Parathyroid adenoma (tissue), 2 donors: ENCODE results near the gene CPSF2.

Experiments
- H2AFZ ChIP-seq: fragments of 300-600 bp; sonication (generic); one replicate; pipeline ENCODE4 v1.7.0; 2017; ENCODE audit warnings: antibody characterized with exemption, mild to moderate bottlenecking
- H3K27ac ChIP-seq: fragments of 300-600 bp; sonication (generic); one replicate; pipeline ENCODE4 v1.7.0; 2017
- H3K27me3 ChIP-seq: fragments of 300-600 bp; sonication (generic); one replicate; pipeline ENCODE4 v1.7.0; 2017; ENCODE audit warnings: low read length; ENCODE audit not compliant: control insufficient read depth, insufficient read depth
- H3K36me3 ChIP-seq: fragments of 300-600 bp; sonication (generic); one replicate; pipeline ENCODE4 v1.7.0; 2017; ENCODE audit warnings: low read length; ENCODE audit not compliant: control insufficient read depth, insufficient read depth
- H3K4me1 ChIP-seq: fragments of 300-600 bp; sonication (generic); one replicate; pipeline ENCODE4 v1.7.0; 2017; ENCODE audit warnings: control low read depth
- H3K4me2 ChIP-seq: fragments of 300-600 bp; sonication (generic); one replicate; pipeline ENCODE4 v1.7.0; 2017; ENCODE audit warnings: low read length
- H3K4me3 ChIP-seq: fragments of 300-600 bp; sonication (generic); one replicate; pipeline ENCODE4 v1.7.0; 2017; ENCODE audit warnings: low read depth, low read length
- H3K79me2 ChIP-seq: fragments of 300-600 bp; sonication (generic); one replicate; pipeline ENCODE4 v1.7.0; 2017; ENCODE audit warnings: control low read depth
- H3K9ac ChIP-seq: fragments of 300-600 bp; sonication (generic); one replicate; pipeline ENCODE4 v1.7.0; 2017; ENCODE audit warnings: mild to moderate bottlenecking
- H3K9me3 ChIP-seq: fragments of 300-600 bp; sonication (generic); one replicate; pipeline ENCODE4 v1.7.0; 2017; ENCODE audit warnings: low read length; ENCODE audit not compliant: control insufficient read depth
- TF ChIP-seq, protein P1 (sequence below): fragments of 300-600 bp; sonication (generic); IDR thresholded peaks from one replicate; pipeline ENCODE4 v1.7.0; 2017; ENCODE audit warnings: antibody characterized with exemption, mild to moderate bottlenecking
- donor health status: primary hyperparathyroidism.

CPSF2 gene

DNA sequence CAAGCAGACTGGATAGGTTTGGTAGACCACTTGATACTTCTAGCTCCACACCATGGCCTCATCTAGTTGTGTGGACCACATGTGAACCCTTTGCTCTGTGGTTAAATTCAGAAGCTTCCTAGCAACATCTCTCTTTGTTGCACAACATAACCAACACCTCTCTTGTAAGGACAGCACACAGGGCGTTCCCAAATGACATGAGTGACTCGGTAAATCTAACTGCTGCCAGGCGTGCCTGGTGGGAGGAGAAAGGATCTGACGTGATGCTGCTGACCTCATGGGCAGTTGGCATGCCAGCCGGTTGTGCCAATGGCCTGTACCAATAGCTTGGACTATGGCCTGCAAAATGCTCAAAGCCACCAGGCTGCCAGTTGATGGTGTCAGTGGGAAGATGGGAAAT is 93.8 kb downstream of the CPSF2 start:
- Histone ChIP-seq H3K9ac (no peak overlapping the region), H3K4me3 (no peak overlapping the region), H3K27ac (no peak overlapping the region), H3K4me1 (no peaks in the 10 kb centered on the region), H3K79me2 (no peaks in the 10 kb centered on the region), H3K9me3 (no peaks in the 10 kb centered on the region), H3K27me3 (no peaks in the 10 kb centered on the region), H3K36me3 (no peaks in the 10 kb centered on the region), H2AFZ (no peak overlapping the region), H3K4me2 (no peak overlapping the region)
- TF ChIP-seq, protein P1, sequence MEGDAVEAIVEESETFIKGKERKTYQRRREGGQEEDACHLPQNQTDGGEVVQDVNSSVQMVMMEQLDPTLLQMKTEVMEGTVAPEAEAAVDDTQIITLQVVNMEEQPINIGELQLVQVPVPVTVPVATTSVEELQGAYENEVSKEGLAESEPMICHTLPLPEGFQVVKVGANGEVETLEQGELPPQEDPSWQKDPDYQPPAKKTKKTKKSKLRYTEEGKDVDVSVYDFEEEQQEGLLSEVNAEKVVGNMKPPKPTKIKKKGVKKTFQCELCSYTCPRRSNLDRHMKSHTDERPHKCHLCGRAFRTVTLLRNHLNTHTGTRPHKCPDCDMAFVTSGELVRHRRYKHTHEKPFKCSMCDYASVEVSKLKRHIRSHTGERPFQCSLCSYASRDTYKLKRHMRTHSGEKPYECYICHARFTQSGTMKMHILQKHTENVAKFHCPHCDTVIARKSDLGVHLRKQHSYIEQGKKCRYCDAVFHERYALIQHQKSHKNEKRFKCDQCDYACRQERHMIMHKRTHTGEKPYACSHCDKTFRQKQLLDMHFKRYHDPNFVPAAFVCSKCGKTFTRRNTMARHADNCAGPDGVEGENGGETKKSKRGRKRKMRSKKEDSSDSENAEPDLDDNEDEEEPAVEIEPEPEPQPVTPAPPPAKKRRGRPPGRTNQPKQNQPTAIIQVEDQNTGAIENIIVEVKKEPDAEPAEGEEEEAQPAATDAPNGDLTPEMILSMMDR, result no peak

DNA sequence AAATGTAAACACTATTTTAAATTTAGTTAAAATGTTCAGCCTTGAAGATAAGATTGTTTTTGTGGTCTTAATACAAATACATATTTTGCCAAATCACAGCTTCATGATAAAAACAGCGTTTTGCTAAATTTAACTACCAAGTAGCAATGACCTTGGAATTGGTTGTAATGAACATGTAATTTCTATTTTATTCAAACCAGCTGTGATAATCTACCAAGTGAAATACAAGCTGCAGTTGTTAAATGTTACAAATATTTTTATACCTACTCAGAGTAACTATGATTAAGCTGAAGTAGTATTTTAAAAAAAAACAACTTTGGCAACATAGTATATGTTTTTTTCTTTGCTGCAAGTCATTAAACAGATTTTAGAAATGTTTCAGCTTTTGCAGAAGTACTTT is 96.2 kb downstream of the CPSF2 start:
- TF ChIP-seq, protein P1, result no peak
- Histone ChIP-seq H3K36me3 (no peaks in the 10 kb centered on the region), H3K9ac (no peak overlapping the region), H3K27ac (no peak overlapping the region), H3K4me2 (no peak overlapping the region), H3K79me2 (no peaks in the 10 kb centered on the region), H3K9me3 (no peaks in the 10 kb centered on the region), H2AFZ (no peak overlapping the region), H3K4me3 (no peak overlapping the region), H3K27me3 (no peaks in the 10 kb centered on the region), H3K4me1 (no peaks in the 10 kb centered on the region)
